ENCODE data around the gene DOK3. TPM values are rescaled to one million over a fixed set of nuclear protein-coding genes. Genes with fewer than 3 reads are reported as not detected.
A peak's percentile ranks its signal among the peaks of the same experiment; 100 is the strongest.

The DOK3 gene
- total RNA-seq, 1 experiment from 2014 or later, result 8.0 TPM

DNA sequence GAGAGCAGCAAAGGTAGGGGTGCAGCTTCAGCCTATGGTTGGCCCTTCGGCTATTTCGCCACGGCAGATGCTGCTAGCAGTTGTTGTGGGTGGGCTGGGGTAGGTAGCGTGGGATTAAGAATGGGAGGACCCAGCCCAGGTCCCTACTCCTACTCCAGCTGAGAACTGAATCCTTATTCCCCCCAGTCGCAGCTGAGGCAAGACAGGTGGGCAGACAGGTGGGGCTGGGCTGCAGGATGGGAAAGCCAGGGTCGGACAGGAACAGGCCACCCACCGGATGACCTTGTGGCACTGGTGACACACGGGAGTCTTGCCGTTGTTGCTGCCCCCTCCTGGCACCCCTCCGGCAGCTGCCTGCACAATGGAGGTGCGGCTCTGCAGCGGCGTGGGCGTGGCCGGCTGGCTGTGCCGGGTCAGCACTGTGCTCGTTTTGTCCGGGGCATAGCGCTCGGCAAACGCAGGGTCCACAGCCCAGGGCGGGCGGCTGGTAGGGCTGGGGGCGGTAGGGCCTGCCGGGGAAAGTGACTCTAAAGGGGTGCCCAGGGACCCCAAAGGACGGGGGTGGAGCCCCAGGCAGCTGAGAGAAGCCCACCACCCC is 20.4 kb downstream of the DOK3 start:
- peaks cover 4% of the 10 kb centered on the region; the same call in 1 of the 2 replicates for H4K20me1 ChIP-seq (ENCODE audit: insufficient read depth)
- H3K9me3 ChIP-seq (ENCODE audit: control insufficient read depth in 1 of 2, insufficient read depth in 1 of 2, low read depth in 1 of 2, low read length in 2 of 2), result no peaks in the 10 kb centered on the region
- H3K9ac ChIP-seq (ENCODE audit: low read length), result no peak overlapping the region
- H3K9me2 ChIP-seq (ENCODE audit: insufficient read depth), result no peaks in the 10 kb centered on the region
- TF ChIP-seq, protein P1, sequence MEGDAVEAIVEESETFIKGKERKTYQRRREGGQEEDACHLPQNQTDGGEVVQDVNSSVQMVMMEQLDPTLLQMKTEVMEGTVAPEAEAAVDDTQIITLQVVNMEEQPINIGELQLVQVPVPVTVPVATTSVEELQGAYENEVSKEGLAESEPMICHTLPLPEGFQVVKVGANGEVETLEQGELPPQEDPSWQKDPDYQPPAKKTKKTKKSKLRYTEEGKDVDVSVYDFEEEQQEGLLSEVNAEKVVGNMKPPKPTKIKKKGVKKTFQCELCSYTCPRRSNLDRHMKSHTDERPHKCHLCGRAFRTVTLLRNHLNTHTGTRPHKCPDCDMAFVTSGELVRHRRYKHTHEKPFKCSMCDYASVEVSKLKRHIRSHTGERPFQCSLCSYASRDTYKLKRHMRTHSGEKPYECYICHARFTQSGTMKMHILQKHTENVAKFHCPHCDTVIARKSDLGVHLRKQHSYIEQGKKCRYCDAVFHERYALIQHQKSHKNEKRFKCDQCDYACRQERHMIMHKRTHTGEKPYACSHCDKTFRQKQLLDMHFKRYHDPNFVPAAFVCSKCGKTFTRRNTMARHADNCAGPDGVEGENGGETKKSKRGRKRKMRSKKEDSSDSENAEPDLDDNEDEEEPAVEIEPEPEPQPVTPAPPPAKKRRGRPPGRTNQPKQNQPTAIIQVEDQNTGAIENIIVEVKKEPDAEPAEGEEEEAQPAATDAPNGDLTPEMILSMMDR (IDR thresholded peaks at IDR 0.05 in 2 of 3, conservative IDR thresholded peaks at IDR 0.05 in 1 of 3; ENCODE audit: borderline replicate concordance in 1 of 3, insufficient read depth in 1 of 3, low read depth in 2 of 3, low read length in 2 of 3), result peak in 2 of 3 experiments; percentile 25 to 35; a peak in 3 of 6 replicates
- TF ChIP-seq, protein P2, sequence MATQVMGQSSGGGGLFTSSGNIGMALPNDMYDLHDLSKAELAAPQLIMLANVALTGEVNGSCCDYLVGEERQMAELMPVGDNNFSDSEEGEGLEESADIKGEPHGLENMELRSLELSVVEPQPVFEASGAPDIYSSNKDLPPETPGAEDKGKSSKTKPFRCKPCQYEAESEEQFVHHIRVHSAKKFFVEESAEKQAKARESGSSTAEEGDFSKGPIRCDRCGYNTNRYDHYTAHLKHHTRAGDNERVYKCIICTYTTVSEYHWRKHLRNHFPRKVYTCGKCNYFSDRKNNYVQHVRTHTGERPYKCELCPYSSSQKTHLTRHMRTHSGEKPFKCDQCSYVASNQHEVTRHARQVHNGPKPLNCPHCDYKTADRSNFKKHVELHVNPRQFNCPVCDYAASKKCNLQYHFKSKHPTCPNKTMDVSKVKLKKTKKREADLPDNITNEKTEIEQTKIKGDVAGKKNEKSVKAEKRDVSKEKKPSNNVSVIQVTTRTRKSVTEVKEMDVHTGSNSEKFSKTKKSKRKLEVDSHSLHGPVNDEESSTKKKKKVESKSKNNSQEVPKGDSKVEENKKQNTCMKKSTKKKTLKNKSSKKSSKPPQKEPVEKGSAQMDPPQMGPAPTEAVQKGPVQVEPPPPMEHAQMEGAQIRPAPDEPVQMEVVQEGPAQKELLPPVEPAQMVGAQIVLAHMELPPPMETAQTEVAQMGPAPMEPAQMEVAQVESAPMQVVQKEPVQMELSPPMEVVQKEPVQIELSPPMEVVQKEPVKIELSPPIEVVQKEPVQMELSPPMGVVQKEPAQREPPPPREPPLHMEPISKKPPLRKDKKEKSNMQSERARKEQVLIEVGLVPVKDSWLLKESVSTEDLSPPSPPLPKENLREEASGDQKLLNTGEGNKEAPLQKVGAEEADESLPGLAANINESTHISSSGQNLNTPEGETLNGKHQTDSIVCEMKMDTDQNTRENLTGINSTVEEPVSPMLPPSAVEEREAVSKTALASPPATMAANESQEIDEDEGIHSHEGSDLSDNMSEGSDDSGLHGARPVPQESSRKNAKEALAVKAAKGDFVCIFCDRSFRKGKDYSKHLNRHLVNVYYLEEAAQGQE (IDR thresholded peaks at IDR 0.05; ENCODE audit: low read depth), result no peak
- peaks cover 40% of the 10 kb centered on the region for H3K79me2 ChIP-seq (ENCODE audit: insufficient read depth, low read length)
- DNase-seq (ENCODE audit: low read depth, low spot score) (no peak), ATAC-seq (0 out of 2 replicates have a peak, but pooled peaks have one; percentile 13)
- ChIA-PET RAD21 (ENCODE audit: low non-redundant PET in 1 of 2, low total read pairs in 2 of 2, uncharacterized antibody in 2 of 2, unreplicated experiment in 2 of 2) (no interaction called here), CTCF (interaction anchor here (1.2 kb wide), 1 partner anchor 32 kb away, joined by 4 read pairs; no protein-coding TSS in a partner anchor), POLR2A (interaction anchor here (1.3 kb wide), 1 partner anchor 12 kb away, joined by 3 read pairs; no protein-coding TSS in a partner anchor)
- H3K27me3 ChIP-seq (ENCODE audit: insufficient read depth, low read length), result no peaks in the 10 kb centered on the region
- peaks cover 16 to 40% of the 10 kb centered on the region in 2 experiments; a peak in 3 of 4 replicates for H3K36me3 ChIP-seq (ENCODE audit: control insufficient read depth in 1 of 2, insufficient read depth in 2 of 2, low read length in 2 of 2)
- H3K27ac ChIP-seq (ENCODE audit: low read depth, low read length), result no peak overlapping the region
- intact Hi-C loops (cut with micrococcal nuclease), result no loop called here
- peaks cover 13 to 34% of the 10 kb centered on the region in 2 experiments for H3K4me1 ChIP-seq (ENCODE audit: control insufficient read depth in 1 of 2, insufficient read depth in 2 of 2, low read length in 2 of 2)
- no peak overlapping the region for H3K4me3 ChIP-seq (replicated peaks in 1 of 2; ENCODE audit: low read depth in 1 of 2, low read length in 2 of 2)
- H3K4me2 ChIP-seq (ENCODE audit: low read length), result no peak overlapping the region
- no peak overlapping the region for H2AFZ ChIP-seq (ENCODE audit: low read depth, low read length, poor library complexity, severe bottlenecking)
- no TSS peak for BruUV-seq (replicated peaks)
